Panc1 (cell line): ENCODE measurements around the gene LRIG3.

ENCODE experiments used
- CTCF ChIP-seq: fragments of 450-650 bp; IDR thresholded peaks from 2 replicates; pipeline ENCODE4 v1.5.1; 2017; ENCODE audit warnings: mild to moderate bottlenecking
- POLR2AphosphoS5 ChIP-seq: IDR thresholded peaks from 2 replicates; pipeline ENCODE4 v1.6.1; 2012; ENCODE audit warnings: mild to moderate bottlenecking, low read depth, low read length, moderate library complexity

DNA sequence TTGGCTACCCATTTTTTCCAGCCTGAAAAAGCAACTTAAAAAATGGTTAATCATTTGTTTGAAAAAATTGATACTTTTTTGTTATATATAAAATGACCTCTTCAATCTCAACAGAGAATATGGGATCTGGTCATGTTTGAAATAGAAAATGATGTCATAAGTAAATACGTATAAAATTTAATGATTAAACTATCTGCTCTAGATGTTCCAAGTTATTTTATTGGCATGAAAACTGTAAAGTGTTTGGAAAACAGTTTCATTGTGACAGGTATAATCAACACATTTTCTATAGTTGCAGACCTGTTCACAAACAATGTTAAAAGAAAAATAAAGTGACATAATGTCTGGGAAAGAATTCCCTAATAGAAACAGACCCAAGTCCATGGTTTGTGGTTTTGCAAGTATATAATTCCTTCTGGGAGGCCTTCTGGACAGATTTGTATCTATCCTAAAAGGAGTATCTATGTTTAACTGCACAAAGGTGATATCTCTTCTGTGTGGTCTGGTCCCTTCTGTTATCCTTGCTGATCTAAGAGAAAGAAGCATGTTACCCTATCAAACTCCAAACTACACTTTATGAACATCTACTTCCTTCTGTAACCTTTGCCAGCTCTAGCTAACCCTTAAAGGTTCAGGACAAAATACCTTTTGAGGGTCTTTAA lies 39.5 kb upstream of the LRIG3 start:
- TF ChIP-seq CTCF, result no peak
- TF ChIP-seq POLR2AphosphoS5, result no peak
